Mesendoderm (in vitro differentiated cells): ENCODE data around the gene HAUS3.

ENCODE experiments used
- DNase-seq: peaks from one replicate; pipeline ENCODE4 v3.0.0; 2013
- H2AK5ac ChIP-seq: 2 replicates; pipeline ENCODE4 v1.6.1; 2013; ENCODE audit warnings: low read length, inconsistent platforms
- H2BK120ac ChIP-seq: 2 replicates; pipeline ENCODE4 v1.6.1; 2013; ENCODE audit warnings: low read depth, mild to moderate bottlenecking, low read length, moderate library complexity, mixed read lengths
- H2BK15ac ChIP-seq: replicated peaks from 2 replicates; pipeline ENCODE4 v1.6.1; 2013; ENCODE audit warnings: low read depth, mild to moderate bottlenecking, moderate library complexity
- H2BK5ac ChIP-seq: 2 replicates; pipeline ENCODE4 v1.6.1; 2013; ENCODE audit warnings: low read length, inconsistent platforms
- H3K18ac ChIP-seq: 2 replicates; pipeline ENCODE4 v1.6.1; 2013; ENCODE audit warnings: mild to moderate bottlenecking, low read length, mixed read lengths
- H3K23ac ChIP-seq: one replicate; pipeline ENCODE4 v1.6.1; 2013; ENCODE audit warnings: low read length
- H3K27ac ChIP-seq: 2 replicates; pipeline ENCODE4 v1.5.1; 2013; ENCODE audit warnings: low read depth, mild to moderate bottlenecking, inconsistent platforms, low read length, moderate library complexity
- H3K27me3 ChIP-seq: 2 replicates; pipeline ENCODE4 v1.6.1; 2013; ENCODE audit warnings: low read length, control low read depth, mild to moderate bottlenecking, inconsistent platforms; ENCODE audit not compliant: insufficient read depth, poor library complexity
- H3K36me3 ChIP-seq: 2 replicates; pipeline ENCODE4 v1.6.1; 2013; ENCODE audit warnings: low read length, inconsistent platforms; ENCODE audit not compliant: control insufficient read depth, insufficient read depth
- H3K4ac ChIP-seq: one replicate; pipeline ENCODE4 v1.6.1; 2013; ENCODE audit warnings: low read depth, mild to moderate bottlenecking, low read length, moderate library complexity
- H3K4me1 ChIP-seq: 2 replicates; pipeline ENCODE4 v1.6.1; 2013; ENCODE audit warnings: low read depth, low read length, inconsistent platforms; ENCODE audit not compliant: control insufficient read depth
- H3K4me2 ChIP-seq: 2 replicates; pipeline ENCODE4 v1.6.1; 2013; ENCODE audit warnings: low read length
- H3K4me3 ChIP-seq: 2 replicates; pipeline ENCODE4 v1.5.1; 2013; ENCODE audit warnings: mild to moderate bottlenecking, low read length
- H3K56ac ChIP-seq: one replicate; pipeline ENCODE4 v1.6.1; 2013; ENCODE audit warnings: low read length
- H3K79me1 ChIP-seq: 2 replicates; pipeline ENCODE4 v1.6.1; 2013; ENCODE audit warnings: low read length, inconsistent platforms
- H3K79me2 ChIP-seq: 2 replicates; pipeline ENCODE4 v1.6.1; 2013; ENCODE audit warnings: mild to moderate bottlenecking, low read length; ENCODE audit not compliant: control insufficient read depth, insufficient read depth
- H3K9ac ChIP-seq: 2 replicates; pipeline ENCODE4 v1.6.1; 2013; ENCODE audit warnings: low read length, inconsistent platforms
- H4K5ac ChIP-seq: one replicate; pipeline ENCODE4 v1.6.1; 2013; ENCODE audit warnings: low read length
- H4K8ac ChIP-seq: one replicate; pipeline ENCODE4 v1.6.1; 2013; ENCODE audit warnings: low read depth, mild to moderate bottlenecking, control low read depth, low read length, moderate library complexity
- WGBS: extraction: QIAGEN DNeasy Blood & Tissue Kit; methylation state at CpG from one replicate; pipeline ENCODE4 v1.1.7; 2013; ENCODE audit warnings: low lambda C conversion rate, missing lambda C conversion rate; ENCODE audit not compliant: insufficient coverage; ENCODE audit errors: extremely low coverage; 5-methylcytosine and 5-hydroxymethylcytosine counted together

The HAUS3 gene

GRCh38 chr4:2266821-2267220 is 24.9 kb upstream of the HAUS3 start:
- H3K27me3 ChIP-seq: no peaks in the 10 kb centered on the region
- no CpG with 5 or more reads among the region's 5 CpGs for WGBS
- no peak overlapping the region for H3K4me2 ChIP-seq
- no peak overlapping the region for H3K4ac ChIP-seq
- no peak overlapping the region for H4K5ac ChIP-seq
- no peak overlapping the region for H3K23ac ChIP-seq
- no peak overlapping the region for H3K56ac ChIP-seq
- H3K9ac ChIP-seq: no peak overlapping the region
- no peaks in the 10 kb centered on the region for H3K79me2 ChIP-seq
- H3K27ac ChIP-seq: no peak overlapping the region
- H2BK15ac ChIP-seq: no peak overlapping the region
- H4K8ac ChIP-seq: no peak overlapping the region
- H2AK5ac ChIP-seq: no peak overlapping the region
- H2BK5ac ChIP-seq: no peak overlapping the region
- H3K79me1 ChIP-seq: no peaks in the 10 kb centered on the region
- H2BK120ac ChIP-seq: no peak overlapping the region
- H3K4me1 ChIP-seq: no peaks in the 10 kb centered on the region
- no peak overlapping the region for H3K18ac ChIP-seq
- no peaks in the 10 kb centered on the region for H3K36me3 ChIP-seq
- no peak overlapping the region for H3K4me3 ChIP-seq
- no peak for DNase-seq

- Histone ChIP-seq H3K4ac (no peak overlapping the region), H3K4me2 (no peak overlapping the region), H4K8ac (no peak overlapping the region), H3K27ac (no peak overlapping the region), H3K9ac (no peak overlapping the region), H3K23ac (no peak overlapping the region), H3K27me3 (no peaks in the 10 kb centered on the region), H2AK5ac (no peak overlapping the region), H3K79me1 (no peaks in the 10 kb centered on the region), H2BK5ac (no peak overlapping the region), H3K4me1 (no peaks in the 10 kb centered on the region), H4K5ac (no peak overlapping the region), H3K4me3 (no peak overlapping the region), H2BK120ac (no peak overlapping the region), H3K36me3 (no peaks in the 10 kb centered on the region), H3K79me2 (no peaks in the 10 kb centered on the region), H2BK15ac (no peak overlapping the region), H3K56ac (no peak overlapping the region), H3K18ac (no peak overlapping the region)
- DNase-seq: no peak
- WGBS: no CpG with 5 or more reads among the region's 8 CpGs
Observed at GRCh38 chr4:2266181-2266580, 24.3 kb upstream of the HAUS3 start.

- Histone ChIP-seq H3K27me3 (no peaks in the 10 kb centered on the region), H2BK5ac (no peak overlapping the region), H3K23ac (no peak overlapping the region), H3K4me2 (no peak overlapping the region), H3K4ac (no peak overlapping the region), H3K4me3 (no peak overlapping the region), H2AK5ac (no peak overlapping the region), H4K5ac (no peak overlapping the region), H4K8ac (no peak overlapping the region), H3K18ac (no peak overlapping the region), H2BK120ac (no peak overlapping the region), H3K36me3 (no peaks in the 10 kb centered on the region), H3K27ac (no peak overlapping the region), H3K79me1 (no peaks in the 10 kb centered on the region), H3K56ac (no peak overlapping the region), H2BK15ac (no peak overlapping the region), H3K9ac (no peak overlapping the region), H3K79me2 (no peaks in the 10 kb centered on the region), H3K4me1 (no peaks in the 10 kb centered on the region)
- no peak for DNase-seq
- WGBS: no CpG with 5 or more reads among the region's 19 CpGs
Observed at GRCh38 chr4:2265113-2266110, 23.5 kb upstream of the HAUS3 start.

- WGBS: no CpG with 5 or more reads among the region's 6 CpGs
- DNase-seq: no peak
Observed at GRCh38 chr4:2264481-2265041, 22.6 kb upstream of the HAUS3 start.

GRCh38 chr4:2263926-2264321 is 22.0 kb upstream of the HAUS3 start:
- H4K8ac ChIP-seq: no peak overlapping the region
- WGBS: no CpG with 5 or more reads among the region's 6 CpGs
- no peaks in the 10 kb centered on the region for H3K27me3 ChIP-seq
- no peak overlapping the region for H2BK15ac ChIP-seq
- no peak overlapping the region for H3K4ac ChIP-seq
- no peak overlapping the region for H2BK120ac ChIP-seq
- H3K4me1 ChIP-seq: no peaks in the 10 kb centered on the region
- no peak overlapping the region for H3K56ac ChIP-seq
- H3K4me3 ChIP-seq: no peak overlapping the region
- H3K4me2 ChIP-seq: no peak overlapping the region
- no peak overlapping the region for H3K18ac ChIP-seq
- no peaks in the 10 kb centered on the region for H3K36me3 ChIP-seq
- no peak overlapping the region for H3K23ac ChIP-seq
- no peak overlapping the region for H3K27ac ChIP-seq
- no peak overlapping the region for H2AK5ac ChIP-seq
- no peak overlapping the region for H2BK5ac ChIP-seq
- no peaks in the 10 kb centered on the region for H3K79me2 ChIP-seq
- DNase-seq: no peak
- no peak overlapping the region for H4K5ac ChIP-seq
- H3K79me1 ChIP-seq: no peaks in the 10 kb centered on the region
- H3K9ac ChIP-seq: no peak overlapping the region

More at GRCh38 chr4:2264481-2265041, 22.6 kb upstream of the HAUS3 start:
- Histone ChIP-seq H3K27ac (no peak overlapping the region), H3K18ac (no peak overlapping the region), H3K79me2 (no peaks in the 10 kb centered on the region), H2BK120ac (no peak overlapping the region), H3K56ac (no peak overlapping the region), H2BK15ac (no peak overlapping the region), H2BK5ac (no peak overlapping the region), H3K4me1 (no peaks in the 10 kb centered on the region), H3K4ac (no peak overlapping the region), H3K23ac (no peak overlapping the region), H3K36me3 (no peaks in the 10 kb centered on the region), H2AK5ac (no peak overlapping the region), H4K5ac (no peak overlapping the region), H4K8ac (no peak overlapping the region), H3K79me1 (no peaks in the 10 kb centered on the region), H3K9ac (no peak overlapping the region), H3K4me3 (no peak overlapping the region), H3K27me3 (no peaks in the 10 kb centered on the region), H3K4me2 (no peak overlapping the region)
